ENCODE measurements around the gene SERGEF.

DNA sequence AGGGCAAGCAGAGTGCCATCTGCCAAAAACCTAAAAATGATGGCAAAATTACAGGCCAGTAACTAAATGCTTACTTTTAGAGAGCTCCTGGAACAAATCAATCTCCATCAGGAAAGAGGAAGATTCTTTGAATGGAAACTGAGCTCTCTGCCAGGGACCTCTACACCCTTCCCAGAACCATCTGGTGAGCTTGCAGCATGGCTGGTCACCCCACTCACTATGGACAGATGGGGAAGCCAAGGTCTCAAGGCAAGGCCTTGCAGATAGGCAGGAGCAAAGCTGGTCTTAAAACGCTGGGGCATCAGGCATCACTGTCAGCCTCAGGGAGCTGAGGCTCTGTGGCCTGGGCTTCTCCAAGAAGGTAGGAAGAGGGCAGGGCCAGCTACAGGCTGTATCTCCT, 36.2 kb downstream of the SERGEF start:
- TF ChIP-seq POLR2A (IDR thresholded peaks at IDR 0.05), result no peak
- TF ChIP-seq, protein P1, sequence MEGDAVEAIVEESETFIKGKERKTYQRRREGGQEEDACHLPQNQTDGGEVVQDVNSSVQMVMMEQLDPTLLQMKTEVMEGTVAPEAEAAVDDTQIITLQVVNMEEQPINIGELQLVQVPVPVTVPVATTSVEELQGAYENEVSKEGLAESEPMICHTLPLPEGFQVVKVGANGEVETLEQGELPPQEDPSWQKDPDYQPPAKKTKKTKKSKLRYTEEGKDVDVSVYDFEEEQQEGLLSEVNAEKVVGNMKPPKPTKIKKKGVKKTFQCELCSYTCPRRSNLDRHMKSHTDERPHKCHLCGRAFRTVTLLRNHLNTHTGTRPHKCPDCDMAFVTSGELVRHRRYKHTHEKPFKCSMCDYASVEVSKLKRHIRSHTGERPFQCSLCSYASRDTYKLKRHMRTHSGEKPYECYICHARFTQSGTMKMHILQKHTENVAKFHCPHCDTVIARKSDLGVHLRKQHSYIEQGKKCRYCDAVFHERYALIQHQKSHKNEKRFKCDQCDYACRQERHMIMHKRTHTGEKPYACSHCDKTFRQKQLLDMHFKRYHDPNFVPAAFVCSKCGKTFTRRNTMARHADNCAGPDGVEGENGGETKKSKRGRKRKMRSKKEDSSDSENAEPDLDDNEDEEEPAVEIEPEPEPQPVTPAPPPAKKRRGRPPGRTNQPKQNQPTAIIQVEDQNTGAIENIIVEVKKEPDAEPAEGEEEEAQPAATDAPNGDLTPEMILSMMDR (IDR thresholded peaks at IDR 0.05), result no peak
- no peak for TF ChIP-seq EP300 (IDR thresholded peaks at IDR 0.05)

All from tibial nerve (tissue), 4 donors.